H1 (cell line): ENCODE measurements around the gene GAS2L1. TPM values are rescaled to one million over a fixed set of nuclear protein-coding genes. Genes with fewer than 3 reads are reported as not detected.

Experiments used
- CTCF ChIA-PET: fragments of 300-600 bp; sonication (Branson Sonifier 250); formaldehyde crosslinking; loops from one replicate; lab custom pipeline; 2021; ENCODE audit not compliant: partially characterized antibody; lab: Charles Lee
- POLR2A ChIA-PET: fragments of 300-600 bp; sonication (Branson Sonifier 250); formaldehyde crosslinking; loops from one replicate; lab custom pipeline; 2021; ENCODE audit warnings: inconsistent platforms; ENCODE audit not compliant: partially characterized antibody; lab: Charles Lee
- DNase-seq, 2 experiments: peaks; one replicate each; pipeline versions ENCODE4 v3.0.0 to v3.0.0-alpha.2; 2010 to 2022; ENCODE audit warnings: low spot score in 2 of 2, low read depth in 1 of 2, mixed read lengths in 1 of 2
- FAIRE-seq: peaks from 2 replicates; lab custom pipeline; 2011; peaks lifted over from hg19 to GRCh38; lab: Jason Lieb, UNC
- H2AFZ ChIP-seq: 2 replicates; pipeline ENCODE4 v1.8.1; 2012; ENCODE audit warnings: low read length, inconsistent platforms
- H2AK5ac ChIP-seq: 2 replicates; pipeline ENCODE4 v1.6.1; 2013; ENCODE audit warnings: low read depth, low read length
- H2BK120ac ChIP-seq: replicated peaks from 2 replicates; pipeline ENCODE3; 2013; ENCODE audit warnings: low read depth, low read length, inconsistent platforms
- H2BK12ac ChIP-seq: 2 replicates; pipeline ENCODE4 v1.6.1; 2013; ENCODE audit warnings: low read depth, low read length
- H2BK15ac ChIP-seq: 2 replicates; pipeline ENCODE4 v1.6.1; 2013; ENCODE audit warnings: low read length
- H2BK20ac ChIP-seq: 2 replicates; pipeline ENCODE4 v1.6.1; 2013; ENCODE audit warnings: low read length
- H2BK5ac ChIP-seq: 2 replicates; pipeline ENCODE4 v1.6.1; 2013; ENCODE audit warnings: low read depth, low read length
- H3K14ac ChIP-seq: 2 replicates; pipeline ENCODE4 v1.6.1; 2013; ENCODE audit warnings: inconsistent platforms; ENCODE audit not compliant: insufficient read length
- H3K18ac ChIP-seq: 2 replicates; pipeline ENCODE4 v1.6.1; 2013; ENCODE audit warnings: low read length; ENCODE audit errors: extremely low read depth
- H3K23ac ChIP-seq: 2 replicates; pipeline ENCODE4 v1.6.1; 2013; ENCODE audit warnings: inconsistent platforms; ENCODE audit not compliant: insufficient read length
- H3K23me2 ChIP-seq: 2 replicates; pipeline ENCODE4 v1.6.1; 2013; ENCODE audit warnings: low read depth, low read length
- H3K27ac ChIP-seq: 2 replicates; pipeline ENCODE4 v1.6.1; 2011; ENCODE audit warnings: low read depth, low read length, inconsistent platforms
- H3K27me3 ChIP-seq, 4 experiments: replicated peaks in 1 of 4; 1 replicate in 1 of 4; 2 replicates in 3 of 4; pipeline versions ENCODE4 v1.6.1 to v1.8.1; 2011 to 2013; ENCODE audit warnings: low read length in 3 of 4, mild to moderate bottlenecking in 3 of 4, inconsistent platforms in 2 of 4, mixed read lengths in 2 of 4, moderate library complexity in 1 of 4; ENCODE audit not compliant: control insufficient read depth in 3 of 4, insufficient read depth in 3 of 4; ENCODE audit errors: extremely low read depth in 1 of 4
- H3K36me3 ChIP-seq, 4 experiments: 2 replicates each; pipeline versions ENCODE4 v1.6.1 to v1.8.1; 2011 to 2013; ENCODE audit warnings: mild to moderate bottlenecking in 4 of 4, low read length in 3 of 4, moderate library complexity in 2 of 4, control low read depth in 1 of 4, inconsistent platforms in 1 of 4; ENCODE audit not compliant: insufficient read depth in 4 of 4, control insufficient read depth in 2 of 4
- H3K4ac ChIP-seq: replicated peaks from 2 replicates; pipeline ENCODE3; 2013; ENCODE audit warnings: low read length, low read depth, mixed read lengths, inconsistent platforms; ENCODE audit not compliant: insufficient read length
- H3K4me1 ChIP-seq, 4 experiments: replicated peaks in 1 of 4; 1 replicate in 1 of 4; 2 replicates in 3 of 4; pipeline versions ENCODE4 v1.6.1 to v1.8.1; 2011 to 2013; ENCODE audit warnings: low read length in 3 of 4, inconsistent platforms in 2 of 4, mixed read lengths in 1 of 4; ENCODE audit not compliant: insufficient read depth in 4 of 4, control insufficient read depth in 3 of 4
- H3K4me2 ChIP-seq, 2 experiments: 2 replicates each; pipeline versions ENCODE4 v1.6.1 to v1.8.1; 2011 to 2013; ENCODE audit warnings: low read depth in 2 of 2, low read length in 2 of 2, control low read depth in 1 of 2, inconsistent platforms in 1 of 2, mild to moderate bottlenecking in 1 of 2; ENCODE audit not compliant: insufficient read depth in 1 of 2
- H3K4me3 ChIP-seq, 4 experiments: fragments of 200-600, 300-600 bp in 1 of 4; sonication (generic), shearing (Covaris generic), sonication (Bioruptor Twin) in 1 of 4; 2 replicates each; pipeline versions ENCODE4 v1.5.1 to v1.8.1; 2011 to 2016; ENCODE audit warnings: low read length in 4 of 4, low read depth in 3 of 4, control low read depth in 2 of 4, inconsistent platforms in 2 of 4, mild to moderate bottlenecking in 2 of 4, mixed read lengths in 1 of 4, moderate library complexity in 1 of 4; ENCODE audit not compliant: insufficient read depth in 2 of 4; ENCODE audit errors: extremely low read depth in 1 of 4
- H3K56ac ChIP-seq: replicated peaks from 2 replicates; pipeline ENCODE3; 2013; ENCODE audit warnings: low read depth, mild to moderate bottlenecking, mixed read lengths, low read length, inconsistent platforms; ENCODE audit not compliant: insufficient read length
- H3K79me1 ChIP-seq: 2 replicates; pipeline ENCODE4 v1.6.1; 2013; ENCODE audit warnings: low read depth, low read length, control low read depth
- H3K79me2 ChIP-seq, 2 experiments: 2 replicates each; pipeline versions ENCODE4 v1.6.1 to v1.8.1; 2012 to 2013; ENCODE audit warnings: low read length in 2 of 2, mild to moderate bottlenecking in 2 of 2, inconsistent platforms in 1 of 2; ENCODE audit not compliant: insufficient read depth in 2 of 2, control insufficient read depth in 1 of 2
- H3K9ac ChIP-seq, 4 experiments: replicated peaks in 1 of 4; 1 replicate in 1 of 4; 2 replicates in 3 of 4; pipeline versions ENCODE4 v1.6.1 to v1.8.1; 2011 to 2013; ENCODE audit warnings: low read depth in 3 of 4, low read length in 3 of 4, control low read depth in 2 of 4, mild to moderate bottlenecking in 2 of 4, moderate library complexity in 2 of 4, inconsistent platforms in 1 of 4; ENCODE audit errors: extremely low read depth in 1 of 4
- H3K9me3 ChIP-seq, 2 experiments: 2 replicates each; pipeline versions ENCODE4 v1.6.1 to v1.8.1; 2012 to 2013; ENCODE audit warnings: mild to moderate bottlenecking in 2 of 2, moderate library complexity in 2 of 2, control low read depth in 1 of 2, inconsistent platforms in 1 of 2, low read depth in 1 of 2, low read length in 1 of 2, mixed read lengths in 1 of 2; ENCODE audit not compliant: insufficient read depth in 2 of 2
- H4K20me1 ChIP-seq, 2 experiments: replicated peaks in 1 of 2; 2 replicates each; pipeline versions ENCODE3 to v1.8.1; 2011 to 2013; ENCODE audit warnings: inconsistent platforms in 2 of 2, low read length in 2 of 2, mild to moderate bottlenecking in 1 of 2; ENCODE audit not compliant: insufficient read depth in 2 of 2, control insufficient read depth in 1 of 2
- H4K5ac ChIP-seq: 2 replicates; pipeline ENCODE4 v1.6.1; 2013; ENCODE audit warnings: low read length, low read depth, mixed read lengths, inconsistent platforms; ENCODE audit not compliant: insufficient read length
- H4K8ac ChIP-seq: 2 replicates; pipeline ENCODE4 v1.8.0; 2013; ENCODE audit warnings: mild to moderate bottlenecking, moderate library complexity, low read length, inconsistent platforms; ENCODE audit not compliant: insufficient read depth; ENCODE audit errors: extremely low read depth
- H4K91ac ChIP-seq: replicated peaks from 2 replicates; pipeline ENCODE3; 2013; ENCODE audit warnings: low read length, mixed read lengths, inconsistent platforms; ENCODE audit not compliant: insufficient read length
- TAF7 ChIP-seq: optimal IDR thresholded peaks from 2 replicates; pipeline ENCODE3; 2011; ENCODE audit warnings: low read depth, mild to moderate bottlenecking, inconsistent platforms, low read length, moderate library complexity, borderline replicate concordance
- TCF12 ChIP-seq: IDR thresholded peaks from 2 replicates; pipeline ENCODE4 v1.6.1; 2011; ENCODE audit warnings: low read depth, mild to moderate bottlenecking, low read length
- WGBS, 2 experiments: shearing (Covaris generic) in 1 of 2; methylation state at CpG; one replicate each; pipeline versions ENCODE4 v1.1.6 to v1.1.7; 2013 to 2015; ENCODE audit warnings: low lambda C conversion rate in 2 of 2, mixed read lengths in 2 of 2, inconsistent platforms in 1 of 2, low coverage in 1 of 2, missing lambda C conversion rate in 1 of 2; ENCODE audit not compliant: insufficient replicate concordance in 2 of 2, insufficient coverage in 1 of 2, insufficient read length in 1 of 2; ENCODE audit errors: extremely low coverage in 1 of 2, missing lambda C conversion rate in 1 of 2; 5-methylcytosine and 5-hydroxymethylcytosine counted together
- polyA plus RNA-seq, 7 experiments: library from polyadenylated mRNA; depleted of rRNA in 3 of 7; stranded (reverse) in 5 of 7; unstranded in 2 of 7; fragments of >200 nt in 5 of 7; fragments of 200-250 nt in 2 of 7; gene quantifications; 1 replicate in 5 of 7; 2 replicates in 1 of 7; 4 replicates in 1 of 7; pipeline versions ENCODE4 v1.2.1 to v1.2.3, GENCODE V29; 2011 to 2013; ENCODE audit warnings: missing spikeins in 2 of 7, mixed read lengths in 2 of 7
- total RNA-seq: library from RNA; stranded (reverse); fragmentation: NEBNext Ultra II Directional; extraction: Animal tissue kit (Norgen Biotek cat#: 25700); gene quantifications from 2 replicates; pipeline ENCODE4 v1.2.1, GENCODE V29; 2021

GAS2L1 gene
- total and polyA plus RNA-seq, 2 of the 8 experiments (the other 6 are each of a cell fraction or from before 2014, with no cell fraction given): 3.6 to 10.1 TPM

DNA sequence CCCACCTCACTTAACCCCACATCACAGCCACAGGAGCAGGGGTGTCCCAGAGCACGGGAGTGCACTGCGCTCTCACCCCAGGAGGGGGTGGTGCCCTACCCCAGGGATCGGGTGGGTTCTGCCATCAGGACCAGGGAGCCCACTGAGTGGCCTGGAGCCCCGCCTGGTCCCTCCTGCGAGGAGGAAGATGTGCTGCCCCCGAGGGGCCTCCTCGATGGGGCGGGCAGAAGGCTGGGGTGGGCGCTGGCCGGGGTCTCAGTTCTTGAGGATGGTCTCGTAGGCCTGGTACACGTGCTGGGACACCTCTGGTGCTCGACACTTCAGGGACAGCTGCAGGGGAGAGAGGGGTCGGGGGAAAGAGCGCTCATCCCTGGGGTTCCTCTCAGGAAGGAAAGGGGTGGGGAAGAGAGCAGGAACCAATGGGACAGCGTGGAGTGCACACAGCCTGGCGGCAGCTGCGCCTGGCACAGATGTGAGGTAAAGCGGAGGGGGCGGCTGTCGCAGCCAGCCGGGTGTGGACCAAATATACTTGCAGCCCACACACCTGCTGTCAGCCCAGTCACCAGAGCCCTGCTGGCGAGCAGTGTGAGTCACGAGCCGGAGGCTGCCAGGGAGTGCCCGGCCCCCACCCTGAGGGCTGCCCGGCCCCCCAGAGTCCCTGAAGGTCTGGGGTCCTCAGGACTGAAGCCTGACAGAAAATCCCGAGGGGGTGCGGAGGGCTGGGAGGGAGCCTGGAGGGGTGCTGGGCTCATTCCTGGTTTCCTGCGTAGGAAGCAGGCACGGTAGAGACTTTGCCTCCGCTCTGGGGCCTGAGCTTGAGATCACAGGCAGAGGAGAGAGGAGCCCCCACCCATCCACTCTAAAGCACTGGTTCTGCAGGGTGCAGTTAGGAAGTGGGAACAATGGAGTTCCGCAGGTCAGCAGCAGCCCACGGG lies 22.4 kb downstream of the GAS2L1 start:
- Histone ChIP-seq H3K23ac (no peak overlapping the region), H3K4me2 (no peak overlapping the region), H2AFZ (no peak overlapping the region), H3K4me3 (no peak overlapping the region), H3K4me1 (no peaks in the 10 kb centered on the region; a peak in 1 of 7 replicates), H3K27me3 (no peaks in the 10 kb centered on the region), H2BK20ac (no peak overlapping the region), H3K23me2 (no peaks in the 10 kb centered on the region), H3K36me3 (peaks cover 4 to 11% (median 9%) of the 10 kb centered on the region in 4 experiments; a peak in 6 of 8 replicates), H3K4ac (no peak overlapping the region), H3K9me3 (no peaks in the 10 kb centered on the region), H3K27ac (no peak overlapping the region), H3K18ac (no peak overlapping the region), H3K9ac (no peak overlapping the region), H2BK120ac (no peak overlapping the region), H2AK5ac (no peak overlapping the region), H3K79me1 (no peaks in the 10 kb centered on the region), H2BK15ac (no peak overlapping the region), H2BK5ac (no peak overlapping the region), H3K14ac (no peak overlapping the region), H2BK12ac (no peak overlapping the region), H4K8ac (no peak overlapping the region), H4K20me1 (peaks cover 3 to 5% of the 10 kb centered on the region in 2 experiments), H3K79me2 (no peaks in the 10 kb centered on the region), H4K91ac (no peak overlapping the region), H3K56ac (no peak overlapping the region), H4K5ac (no peak overlapping the region)
- POLR2A ChIA-PET: interaction anchor here (0.6 to 1.1 kb wide), 3 partner anchors 26 to 49 kb away, joined by 3 read pairs; no protein-coding TSS in a partner anchor
- WGBS, 2 experiments: 92% methylated on average over 20 of the region's 34 CpGs; no CpG with 5 or more reads in 1 of the 2 experiments
- TF ChIP-seq TAF7 (no peak), TCF12 (no peak)
- no peak for FAIRE-seq
- CTCF ChIA-PET: interaction anchor here (1.0 to 3.1 kb wide), 4 partner anchors 11 to 36 kb away, joined by 3 to 14 read pairs (median 3); no protein-coding TSS in a partner anchor
- DNase-seq: peak in 1 of 2 experiments; percentile 41
